ENCODE measurements around the gene EPHB3. TPM values are rescaled to one million over a fixed set of nuclear protein-coding genes. Genes with fewer than 3 reads are reported as not detected.

Gene EPHB3
- total and polyA plus RNA-seq, 10 of the 15 experiments (the other 5 are each of a cell fraction or from before 2014, with no cell fraction given) = 0.09 TPM; not detected in 9

GRCh38 chr3:184594371-184595001 lies 32.9 kb downstream of the EPHB3 start (continued):
- TF ChIP-seq BCLAF1 (IDR thresholded peaks at IDR 0.05) (no peak), MTA2 (IDR thresholded peaks at IDR 0.05; ENCODE audit: low read depth) (no peak)

GRCh38 chr3:184595726-184596125 lies 34.1 kb downstream of the EPHB3 start:
- RAD21 ChIA-PET (ENCODE audit: unreplicated experiment) = no interaction called here
- no peak overlapping the region for H2AFZ ChIP-seq (ENCODE audit: control insufficient read depth, low read depth, low read length)
- 41% methylated on average over 8 of the region's 8 CpGs for WGBS (ENCODE audit: insufficient coverage, insufficient replicate concordance, low lambda C conversion rate, missing lambda C conversion rate)
- H3K9me3 ChIP-seq (replicated peaks; ENCODE audit: control insufficient read depth, insufficient read depth, low read length) = no peaks in the 10 kb centered on the region
- ATAC-seq (no peak), DNase-seq (ENCODE audit: low read depth, low spot score) (no peak), FAIRE-seq (no peak)
- no peak overlapping the region for H3K4me2 ChIP-seq (ENCODE audit: control insufficient read depth, insufficient read depth)
- BruUV-seq (replicated peaks) = no TSS peak
- POLR2A ChIA-PET = no interaction called here
- intact Hi-C loops (cut with micrococcal nuclease; ENCODE audit: unreplicated experiment) = no loop called here
- CTCF ChIA-PET = no interaction called here
- no peak overlapping the region for H3K9ac ChIP-seq (ENCODE audit: control insufficient read depth, insufficient read depth, low read length)
- H3K4me1 ChIP-seq (ENCODE audit: control insufficient read depth, insufficient read depth, low read length) = no peaks in the 10 kb centered on the region
- H3K27ac ChIP-seq (ENCODE audit: control insufficient read depth, insufficient read depth) = no peak overlapping the region
- SMC1A ChIA-PET (ENCODE audit: uncharacterized antibody, unreplicated experiment) = no interaction called here
- H3K36me3 ChIP-seq (ENCODE audit: control insufficient read depth in 2 of 2, insufficient read depth in 2 of 2, low read length in 1 of 2) = no peaks in the 10 kb centered on the region
- no peaks in the 10 kb centered on the region for H4K20me1 ChIP-seq (ENCODE audit: control insufficient read depth, insufficient read depth)
- in situ Hi-C loops (cut with MboI) = no loop called here
- H3K79me2 ChIP-seq (ENCODE audit: control insufficient read depth, insufficient read depth, low read length) = no peaks in the 10 kb centered on the region
- H3K4me3 ChIP-seq = no peak overlapping the region
- peaks cover 0 to 4% of the 10 kb centered on the region in 2 experiments; a peak in 2 of 4 replicates for H3K27me3 ChIP-seq (replicated peaks in 1 of 2; ENCODE audit: control insufficient read depth in 2 of 2, insufficient read depth in 2 of 2, low read length in 1 of 2)
- TF ChIP-seq MXI1 (IDR thresholded peaks at IDR 0.05; ENCODE audit: low read depth, low read length) (no peak), EED (IDR thresholded peaks at IDR 0.05; ENCODE audit: low read depth) (no peak), CREM (IDR thresholded peaks at IDR 0.05; ENCODE audit: low read depth) (no peak), IRF3 (IDR thresholded peaks at IDR 0.05) (no peak), ATF2 (IDR thresholded peaks at IDR 0.05; ENCODE audit: low read length) (no peak), HDGF (IDR thresholded peaks at IDR 0.05) (no peak), RUNX3 (IDR thresholded peaks at IDR 0.05; ENCODE audit: low read length) (no peak), NR2F1 (conservative IDR thresholded peaks at IDR 0.05) (no peak), ATF7 (IDR thresholded peaks at IDR 0.05; ENCODE audit: low read depth) (no peak), ZNF274 (IDR thresholded peaks at IDR 0.05; ENCODE audit: insufficient read depth, insufficient read length) (no peak), ZBED1 (IDR thresholded peaks at IDR 0.05; ENCODE audit: borderline replicate concordance) (no peak)
- TF ChIP-seq, protein P1, sequence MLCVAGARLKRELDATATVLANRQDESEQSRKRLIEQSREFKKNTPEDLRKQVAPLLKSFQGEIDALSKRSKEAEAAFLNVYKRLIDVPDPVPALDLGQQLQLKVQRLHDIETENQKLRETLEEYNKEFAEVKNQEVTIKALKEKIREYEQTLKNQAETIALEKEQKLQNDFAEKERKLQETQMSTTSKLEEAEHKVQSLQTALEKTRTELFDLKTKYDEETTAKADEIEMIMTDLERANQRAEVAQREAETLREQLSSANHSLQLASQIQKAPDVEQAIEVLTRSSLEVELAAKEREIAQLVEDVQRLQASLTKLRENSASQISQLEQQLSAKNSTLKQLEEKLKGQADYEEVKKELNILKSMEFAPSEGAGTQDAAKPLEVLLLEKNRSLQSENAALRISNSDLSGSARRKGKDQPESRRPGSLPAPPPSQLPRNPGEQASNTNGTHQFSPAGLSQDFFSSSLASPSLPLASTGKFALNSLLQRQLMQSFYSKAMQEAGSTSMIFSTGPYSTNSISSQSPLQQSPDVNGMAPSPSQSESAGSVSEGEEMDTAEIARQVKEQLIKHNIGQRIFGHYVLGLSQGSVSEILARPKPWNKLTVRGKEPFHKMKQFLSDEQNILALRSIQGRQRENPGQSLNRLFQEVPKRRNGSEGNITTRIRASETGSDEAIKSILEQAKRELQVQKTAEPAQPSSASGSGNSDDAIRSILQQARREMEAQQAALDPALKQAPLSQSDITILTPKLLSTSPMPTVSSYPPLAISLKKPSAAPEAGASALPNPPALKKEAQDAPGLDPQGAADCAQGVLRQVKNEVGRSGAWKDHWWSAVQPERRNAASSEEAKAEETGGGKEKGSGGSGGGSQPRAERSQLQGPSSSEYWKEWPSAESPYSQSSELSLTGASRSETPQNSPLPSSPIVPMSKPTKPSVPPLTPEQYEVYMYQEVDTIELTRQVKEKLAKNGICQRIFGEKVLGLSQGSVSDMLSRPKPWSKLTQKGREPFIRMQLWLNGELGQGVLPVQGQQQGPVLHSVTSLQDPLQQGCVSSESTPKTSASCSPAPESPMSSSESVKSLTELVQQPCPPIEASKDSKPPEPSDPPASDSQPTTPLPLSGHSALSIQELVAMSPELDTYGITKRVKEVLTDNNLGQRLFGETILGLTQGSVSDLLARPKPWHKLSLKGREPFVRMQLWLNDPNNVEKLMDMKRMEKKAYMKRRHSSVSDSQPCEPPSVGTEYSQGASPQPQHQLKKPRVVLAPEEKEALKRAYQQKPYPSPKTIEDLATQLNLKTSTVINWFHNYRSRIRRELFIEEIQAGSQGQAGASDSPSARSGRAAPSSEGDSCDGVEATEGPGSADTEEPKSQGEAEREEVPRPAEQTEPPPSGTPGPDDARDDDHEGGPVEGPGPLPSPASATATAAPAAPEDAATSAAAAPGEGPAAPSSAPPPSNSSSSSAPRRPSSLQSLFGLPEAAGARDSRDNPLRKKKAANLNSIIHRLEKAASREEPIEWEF (IDR thresholded peaks at IDR 0.05; ENCODE audit: insufficient replicate concordance, low read depth, low read length) = no peak

All from GM12878 (cell line).